GM19452 (cell line): ENCODE results near the gene ALDH4A1.

ENCODE experiments used
- ATAC-seq: cut with Tn5 transposase; IDR thresholded peaks from one replicate; pipeline ENCODE4 v1.9.1; 2021; ENCODE audit not compliant: unreplicated experiment

Gene ALDH4A1

DNA sequence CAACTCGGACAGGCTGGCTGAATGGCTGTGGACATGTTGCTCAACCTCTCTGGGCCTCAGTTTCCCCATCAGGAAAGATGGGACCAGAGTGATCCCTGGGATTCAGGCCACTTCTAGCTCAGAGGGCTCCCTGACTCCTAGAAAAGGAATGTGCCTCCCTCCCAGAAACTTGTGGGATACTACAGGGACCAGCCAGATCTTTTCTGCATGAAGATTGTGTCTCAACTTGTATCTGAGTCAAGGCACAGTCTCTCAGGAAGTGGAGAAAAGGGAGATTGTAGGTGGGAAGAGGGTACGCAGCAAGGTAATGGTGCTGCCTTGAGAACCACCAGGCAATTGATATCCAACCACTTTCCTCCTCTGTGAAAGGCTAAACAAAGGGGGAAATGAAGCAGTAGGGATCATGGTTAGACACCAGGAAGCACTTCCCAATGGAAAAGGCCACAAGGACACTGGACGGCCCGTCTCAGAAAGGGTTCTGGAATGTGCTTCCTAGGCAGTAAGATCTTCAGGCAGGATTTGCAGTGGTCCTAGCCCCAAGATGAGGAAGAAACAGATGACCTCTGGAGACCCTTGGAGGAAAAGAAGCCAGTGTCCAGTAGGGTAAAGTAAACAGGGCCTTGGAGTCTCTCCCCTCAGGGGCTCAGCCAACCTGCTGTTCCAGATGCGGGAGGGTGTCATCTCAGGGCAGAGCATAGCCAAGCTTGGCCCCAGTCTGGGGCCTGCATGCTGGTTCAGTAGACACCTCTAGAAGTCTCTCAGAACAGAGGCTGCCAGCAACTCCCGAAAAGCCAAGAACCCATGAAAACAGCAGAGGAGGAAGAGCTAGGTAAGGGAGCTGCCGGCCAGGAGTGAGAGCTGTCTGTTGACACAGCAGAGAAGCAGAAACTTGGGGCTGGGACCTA, 37.3 kb upstream of the ALDH4A1 start:
- ATAC-seq = no peak

DNA sequence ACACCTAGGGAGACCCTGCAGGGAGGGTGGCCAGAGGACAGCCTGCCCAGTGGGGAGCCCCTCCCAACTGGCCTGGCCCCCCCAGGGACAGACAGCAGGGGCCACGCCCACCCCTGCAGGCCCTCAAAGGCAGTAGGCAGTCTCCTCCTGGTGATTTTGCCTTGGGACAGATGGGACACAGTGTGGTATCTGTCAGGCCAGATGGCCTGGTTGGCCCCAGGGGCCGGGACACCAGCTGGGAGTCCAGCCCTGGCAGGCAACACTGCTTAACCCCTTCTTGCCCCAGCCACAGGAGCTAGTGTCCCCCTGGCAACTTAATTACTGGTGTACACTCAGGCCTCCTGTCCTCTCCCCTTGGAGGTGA, 36.3 kb upstream of the ALDH4A1 start:
- no peak for ATAC-seq

DNA sequence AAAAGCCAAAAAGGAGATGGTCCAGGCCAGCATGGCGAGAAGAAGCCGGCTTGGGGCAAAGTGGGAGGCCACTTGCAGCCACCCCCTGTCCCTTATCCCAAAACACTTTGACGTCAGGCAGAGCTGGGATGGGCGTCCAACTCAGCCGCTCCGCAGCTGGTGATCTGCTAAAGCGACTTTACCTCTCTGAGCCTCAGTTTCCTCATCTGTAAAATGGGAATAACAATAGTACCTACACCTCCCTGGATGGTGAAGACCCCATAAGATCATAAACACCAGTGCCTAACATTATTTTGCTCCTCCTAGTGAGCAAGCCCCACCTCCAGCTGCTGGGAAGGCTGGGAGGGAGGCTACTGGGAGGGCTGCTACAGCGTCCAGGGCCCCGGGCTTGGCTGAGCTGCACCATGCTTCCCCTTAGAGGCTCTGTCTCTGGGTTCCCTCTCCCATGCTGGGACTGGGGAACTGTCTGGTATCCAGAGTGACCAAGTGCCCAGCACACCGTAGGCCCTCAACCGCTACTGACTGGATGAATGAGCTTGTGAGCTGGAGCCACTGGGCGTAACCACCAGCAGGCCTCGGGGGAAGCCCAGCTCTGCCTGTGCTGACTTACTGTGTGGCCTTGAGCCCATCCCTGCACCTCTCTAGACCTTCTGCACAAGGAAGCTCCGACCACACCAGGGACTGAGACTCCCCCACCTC, 35.8 kb upstream of the ALDH4A1 start:
- no peak for ATAC-seq

DNA sequence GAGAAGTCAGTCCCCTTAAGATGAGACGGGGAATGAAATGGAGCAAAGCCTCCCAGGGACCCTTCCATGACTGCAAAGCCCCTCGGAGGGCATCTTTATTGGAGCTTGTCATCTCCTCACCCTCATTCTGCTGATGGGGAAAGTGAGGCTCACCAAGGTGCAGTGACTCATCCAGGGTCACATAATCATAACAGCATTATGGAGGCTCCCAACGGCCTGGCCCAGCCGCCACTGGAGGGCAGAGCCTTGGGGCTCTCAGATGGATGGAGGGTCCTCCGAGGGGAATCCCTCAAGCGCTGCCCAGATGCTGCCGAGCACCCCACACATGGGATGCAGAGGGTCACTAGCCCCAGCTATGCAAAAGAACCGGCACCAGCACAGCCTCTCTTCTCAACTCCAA, 35.2 kb upstream of the ALDH4A1 start:
- no peak for ATAC-seq

- no peak for ATAC-seq
Observed at GRCh38 chr1:18936814-18937481, 34.6 kb upstream of the ALDH4A1 start.

- no peak for ATAC-seq
Observed at GRCh38 chr1:18936471-18936813, 34.1 kb upstream of the ALDH4A1 start.

DNA sequence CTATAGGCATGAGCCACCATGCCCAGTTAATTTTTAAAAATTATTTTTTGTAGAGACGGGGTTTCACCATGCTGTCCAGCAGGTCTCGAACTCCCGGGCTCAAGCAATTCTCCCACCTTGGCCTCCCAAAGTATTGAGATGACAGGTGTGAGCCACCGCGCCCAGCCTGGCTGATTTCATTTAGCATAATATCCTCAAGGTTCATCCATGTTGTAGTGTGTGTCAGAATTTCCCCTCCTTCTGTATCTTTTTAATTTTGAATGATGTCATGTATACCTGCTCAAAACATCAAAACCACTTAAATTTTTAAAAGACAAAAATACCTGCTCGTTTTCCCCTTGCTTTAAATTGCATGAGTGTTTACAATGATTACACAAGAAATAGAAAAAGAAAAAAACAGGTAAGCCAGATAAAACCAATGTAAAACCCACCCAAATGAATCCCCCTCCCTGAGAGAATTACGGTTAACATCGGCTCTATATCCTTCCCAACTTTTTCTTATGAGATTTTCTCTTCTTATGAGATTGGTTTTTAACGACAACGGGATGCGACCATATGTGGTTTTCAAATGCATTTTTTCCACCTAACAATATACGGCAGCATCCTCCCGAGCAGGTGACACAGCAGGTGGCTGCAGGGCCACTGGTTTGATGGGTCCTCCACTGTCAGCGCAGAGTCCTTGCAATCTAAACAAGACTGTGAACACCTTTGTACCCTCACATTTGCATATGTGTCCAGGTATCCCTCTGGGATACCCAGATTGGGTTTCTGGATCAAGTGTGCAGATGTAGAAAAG, 32.0 kb upstream of the ALDH4A1 start:
- ATAC-seq = no peak

GRCh38 chr1:18932879-18933278, 30.5 kb upstream of the ALDH4A1 start:
- no peak for ATAC-seq

DNA sequence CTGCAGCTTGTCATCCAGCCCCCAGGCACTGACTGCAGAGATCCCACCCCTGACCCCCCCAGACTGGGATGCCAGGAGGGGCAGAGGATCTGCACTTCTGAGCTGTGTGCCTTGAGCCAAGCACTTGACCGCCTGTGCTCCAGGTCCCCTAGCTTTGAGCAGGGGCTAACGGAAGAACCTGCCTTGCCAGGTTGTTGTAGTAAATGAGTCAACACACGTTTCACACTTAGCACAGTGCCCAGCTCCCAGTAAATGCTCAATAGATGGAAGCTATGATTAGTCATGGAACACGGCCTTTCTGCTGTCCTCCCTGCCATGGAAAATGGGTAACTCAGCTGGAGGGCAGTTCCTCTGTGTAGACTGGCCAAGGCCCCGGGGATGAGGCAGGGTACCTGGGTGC, 30.0 kb upstream of the ALDH4A1 start:
- no peak for ATAC-seq

GRCh38 chr1:18931730-18932129, 29.4 kb upstream of the ALDH4A1 start:
- no peak for ATAC-seq

DNA sequence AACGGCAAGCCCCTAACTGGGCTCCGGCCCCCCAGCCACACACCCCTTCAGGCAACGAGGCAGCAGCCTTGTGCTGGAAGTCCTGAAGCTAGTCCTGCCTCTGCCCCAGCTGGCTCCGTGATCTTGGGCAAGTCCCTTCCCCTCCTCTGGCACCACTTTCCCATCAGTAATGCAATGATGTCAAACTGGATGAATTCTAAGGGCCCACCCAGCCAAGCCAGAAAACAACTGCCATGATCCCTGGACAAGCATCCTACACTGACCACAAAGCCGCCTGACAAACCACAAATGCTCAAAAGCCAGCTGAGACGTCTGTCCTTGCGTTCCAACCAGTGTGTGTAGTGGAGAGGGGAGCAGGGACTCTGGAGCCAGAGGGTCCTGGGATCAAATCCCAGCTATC, 27.3 kb upstream of the ALDH4A1 start:
- no peak for ATAC-seq

GRCh38 chr1:18928985-18929384, 26.6 kb upstream of the ALDH4A1 start:
- no peak for ATAC-seq

DNA sequence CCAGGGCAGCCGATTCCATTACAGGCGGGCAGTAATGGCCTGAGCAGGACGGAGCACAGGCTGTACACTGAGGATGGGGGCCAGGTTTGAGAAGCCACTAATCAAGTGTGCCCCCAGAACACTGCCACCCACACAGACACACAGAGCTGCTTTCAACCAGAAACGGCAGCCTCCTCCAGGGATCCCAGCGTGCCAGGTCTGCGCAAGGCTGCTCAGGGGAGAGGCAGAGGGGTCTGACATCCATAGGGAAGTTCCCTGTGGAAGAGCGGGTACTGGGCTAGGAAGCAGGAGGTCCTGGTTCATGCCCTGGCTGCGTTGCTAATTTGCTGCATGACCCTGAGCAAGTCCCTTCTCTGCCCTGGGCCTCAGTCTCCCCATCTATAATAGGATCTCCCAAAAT, 26.1 kb upstream of the ALDH4A1 start:
- ATAC-seq = no peak

DNA sequence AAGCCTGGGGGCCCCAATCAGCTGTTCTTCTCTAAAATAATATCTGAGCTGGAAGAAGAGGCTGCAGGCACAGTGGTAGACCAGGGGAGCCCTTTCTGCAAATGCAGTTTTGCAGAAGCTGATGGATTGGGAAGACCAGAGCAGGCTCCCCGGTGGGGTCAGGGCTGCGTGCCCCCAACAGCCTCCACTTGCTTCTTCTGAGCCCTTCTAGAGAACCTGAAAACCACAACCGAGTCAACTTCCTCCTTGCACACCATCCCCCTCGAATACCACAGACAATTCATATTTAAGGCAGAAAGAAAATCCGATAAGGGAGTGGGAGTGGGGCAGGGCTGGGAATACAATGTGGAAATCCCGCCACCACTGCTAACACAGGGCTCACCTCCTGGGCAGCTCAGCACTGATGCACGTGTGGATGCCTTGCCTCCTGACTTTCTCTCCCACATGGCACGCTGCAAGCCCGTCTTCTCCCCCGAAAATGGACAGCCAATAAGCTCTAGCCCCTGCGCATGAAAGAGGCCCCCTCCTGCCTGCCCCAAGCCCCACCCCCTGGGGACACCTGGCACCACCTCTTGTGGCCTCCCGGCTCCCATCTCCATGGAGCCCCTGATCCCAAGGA, 25.4 kb upstream of the ALDH4A1 start:
- ATAC-seq = peak; percentile 32

DNA sequence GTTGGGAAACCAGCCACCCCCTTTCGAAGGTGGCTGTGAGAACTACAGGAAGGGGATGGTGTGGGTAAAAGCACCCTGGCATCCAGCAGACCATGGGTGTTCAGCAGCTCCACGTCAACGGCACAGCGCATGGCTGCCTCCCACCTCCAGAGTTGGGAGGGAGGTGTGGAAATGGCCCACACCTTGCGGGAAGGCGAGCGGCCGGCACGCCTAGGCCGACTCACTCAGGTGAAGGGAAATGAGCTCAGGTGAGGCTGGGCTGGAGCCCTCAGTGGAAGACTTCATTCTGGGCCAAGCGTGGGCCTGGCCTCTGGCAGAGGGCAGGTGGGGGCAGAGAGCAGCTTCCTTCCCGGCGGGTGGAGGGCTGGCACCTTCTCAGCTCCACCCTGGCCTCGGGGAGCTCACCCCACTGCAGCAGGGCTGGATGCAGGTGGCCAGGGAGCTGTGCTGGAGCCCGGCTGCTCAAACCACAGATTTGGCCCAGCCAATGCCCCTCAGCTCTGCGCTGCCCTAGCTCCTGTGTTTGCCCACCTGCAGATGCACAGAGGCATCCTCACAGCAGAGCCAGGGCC, 24.8 kb upstream of the ALDH4A1 start:
- peak; percentile 26 for ATAC-seq

GRCh38 chr1:18926315-18927081, 24.1 kb upstream of the ALDH4A1 start:
- peak; percentile 61 for ATAC-seq

- ATAC-seq = no peak
Observed at GRCh38 chr1:18925279-18925678, 22.9 kb upstream of the ALDH4A1 start.

DNA sequence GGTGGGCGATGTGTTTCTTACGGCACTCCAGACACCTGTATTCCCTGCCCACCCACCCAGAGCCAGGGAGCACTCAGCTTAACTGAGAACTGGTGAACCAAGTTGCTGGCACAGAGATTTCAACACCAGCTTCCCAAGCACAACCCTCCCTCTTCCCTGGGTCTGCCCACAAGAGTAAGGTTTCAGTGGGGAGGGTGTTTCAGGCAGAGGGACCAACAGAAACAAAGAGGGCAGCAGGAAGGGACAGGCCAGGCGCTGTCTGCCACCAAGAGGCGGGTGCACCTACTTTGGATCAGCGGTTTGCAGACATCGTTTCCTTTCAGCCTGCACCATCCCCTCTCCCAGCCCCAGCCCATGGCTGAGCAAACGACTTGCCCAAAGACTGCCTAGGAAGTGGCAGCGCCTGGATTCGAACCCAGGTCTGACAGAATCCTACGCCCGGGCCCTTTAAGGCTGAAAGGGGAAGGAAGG, 21.9 kb upstream of the ALDH4A1 start:
- ATAC-seq = no peak

DNA sequence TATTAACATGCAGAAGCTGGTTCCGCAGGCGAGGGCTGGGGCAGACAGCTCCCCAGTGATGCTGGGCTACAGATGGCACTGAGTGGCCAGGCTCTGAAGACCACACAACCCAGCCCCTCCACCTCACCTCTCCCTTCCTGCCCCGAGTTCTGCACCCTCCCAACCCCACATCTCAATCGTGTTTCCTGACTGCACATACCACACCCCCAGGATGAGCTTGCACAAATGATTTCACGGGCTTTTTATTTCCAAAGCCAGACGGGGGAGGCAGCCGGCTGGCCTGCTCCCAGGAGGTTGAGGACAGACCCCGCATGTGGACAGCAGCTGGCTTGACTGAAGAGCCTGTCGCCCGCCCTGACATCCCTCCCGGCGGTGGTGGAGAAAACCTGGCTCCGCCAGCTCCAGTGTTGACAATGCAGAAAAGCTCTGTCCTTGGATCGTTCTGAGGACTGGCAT, 21.4 kb upstream of the ALDH4A1 start:
- no peak for ATAC-seq
